HepG2 (cell line): ENCODE results near the gene PPP1R9A. TPM values are rescaled to one million over a fixed set of nuclear protein-coding genes. Genes with fewer than 3 reads are reported as not detected.
A peak's percentile ranks its signal among the peaks of the same experiment; 100 is the strongest.

ENCODE experiments used
- CBFB ChIP-seq: sonication (generic); formaldehyde crosslinking; IDR thresholded peaks from 2 replicates; pipeline ENCODE4 v1.4.0; 2020; ENCODE audit warnings: missing genetic modification reagents
- DMAP1 ChIP-seq: IDR thresholded peaks from 2 replicates; pipeline ENCODE4 v1.6.1; 2016
- POLR2A ChIP-seq, 2 experiments: IDR thresholded peaks; 2 replicates each; pipeline ENCODE4 v1.6.1; 2011; ENCODE audit warnings: low read depth in 2 of 2, low read length in 2 of 2, mild to moderate bottlenecking in 1 of 2, moderate library complexity in 1 of 2; ENCODE audit not compliant: insufficient read depth in 1 of 2
- SALL1 ChIP-seq: sonication (generic); formaldehyde crosslinking; IDR thresholded peaks from 2 replicates; pipeline ENCODE4 v1.8.0; 2022; ENCODE audit warnings: mild to moderate bottlenecking, missing genetic modification reagents
- SRY ChIP-seq: sonication (generic); formaldehyde crosslinking; IDR thresholded peaks from 2 replicates; pipeline ENCODE4 v1.8.0; 2022; ENCODE audit warnings: mild to moderate bottlenecking, missing genetic modification reagents
- ZIK1 ChIP-seq: sonication (generic); formaldehyde crosslinking; IDR thresholded peaks from 2 replicates; pipeline ENCODE4 v1.5.0; 2020; ENCODE audit warnings: mild to moderate bottlenecking, low read depth, missing genetic modification reagents, borderline replicate concordance
- ZNF12 ChIP-seq: sonication (generic); formaldehyde crosslinking; IDR thresholded peaks from 2 replicates; pipeline ENCODE4 v1.5.0; 2020; ENCODE audit warnings: missing genetic modification reagents
- ZNF17 ChIP-seq: sonication (generic); formaldehyde crosslinking; IDR thresholded peaks from 2 replicates; pipeline ENCODE4 v1.5.0; 2020; ENCODE audit warnings: mild to moderate bottlenecking, missing genetic modification reagents
- ZNF549 ChIP-seq: sonication (generic); formaldehyde crosslinking; IDR thresholded peaks from 2 replicates; pipeline ENCODE4 v1.5.0; 2020; ENCODE audit warnings: missing genetic modification reagents
- ZNF570 ChIP-seq: sonication (generic); formaldehyde crosslinking; IDR thresholded peaks from 2 replicates; pipeline ENCODE4 v1.4.0; 2020; ENCODE audit warnings: mild to moderate bottlenecking, missing genetic modification reagents, borderline replicate concordance
- ZNF660 ChIP-seq: sonication (generic); formaldehyde crosslinking; IDR thresholded peaks from 2 replicates; pipeline ENCODE4 v1.5.1; 2020; ENCODE audit warnings: mild to moderate bottlenecking, low read depth, missing genetic modification reagents, borderline replicate concordance
- ZNF670 ChIP-seq: sonication (generic); formaldehyde crosslinking; IDR thresholded peaks from 2 replicates; pipeline ENCODE4 v1.8.0; 2022; ENCODE audit warnings: mild to moderate bottlenecking, missing genetic modification reagents, borderline replicate concordance
- ZNF891 ChIP-seq: sonication (generic); formaldehyde crosslinking; IDR thresholded peaks from 2 replicates; pipeline ENCODE4 v1.5.0; 2020; ENCODE audit warnings: mild to moderate bottlenecking, missing genetic modification reagents
- polyA plus RNA-seq, 8 experiments: library from polyadenylated mRNA; depleted of rRNA in 3 of 8; stranded (reverse) in 7 of 8; unstranded in 1 of 8; fragments of >200 nt; fragmentation: Illumina TruSeq in 4 of 8; extraction: Trizol in 4 of 8; gene quantifications; 2 replicates each; pipeline versions ENCODE4 v1.2.1 to v1.2.3, GENCODE V29; 2011 to 2016; ENCODE audit warnings: low read depth in 4 of 8, missing spikeins in 1 of 8, mixed read lengths in 1 of 8; ENCODE audit not compliant: insufficient read depth in 1 of 8
- total RNA-seq, 5 experiments: library from RNA; depleted of rRNA; stranded (reverse); fragments of >200 nt; fragmentation: Illumina TruSeq; extraction: Trizol; gene quantifications; 2 replicates each; pipeline ENCODE4 v1.2.3, GENCODE V29; 2016; ENCODE audit warnings: low read depth in 1 of 5
- TF ChIP-seq, protein P1 (sequence below): fragments of 450-650 bp; IDR thresholded peaks from 2 replicates; pipeline ENCODE4 v1.6.1; 2017
- TF ChIP-seq, protein P2 (sequence below): sonication (generic); formaldehyde crosslinking; IDR thresholded peaks from 2 replicates; pipeline ENCODE4 v1.4.0; 2020; ENCODE audit warnings: missing genetic modification reagents
- TF ChIP-seq, protein P3 (sequence below): sonication (generic); formaldehyde crosslinking; IDR thresholded peaks from 2 replicates; pipeline ENCODE4 v1.5.1; 2020; ENCODE audit warnings: mild to moderate bottlenecking, missing genetic modification reagents, borderline replicate concordance

The PPP1R9A gene
- total and polyA plus RNA-seq, 2 of the 13 experiments (the other 11 are each of a cell fraction or from before 2014, with no cell fraction given), result 11.4 to 31.9 TPM

DNA sequence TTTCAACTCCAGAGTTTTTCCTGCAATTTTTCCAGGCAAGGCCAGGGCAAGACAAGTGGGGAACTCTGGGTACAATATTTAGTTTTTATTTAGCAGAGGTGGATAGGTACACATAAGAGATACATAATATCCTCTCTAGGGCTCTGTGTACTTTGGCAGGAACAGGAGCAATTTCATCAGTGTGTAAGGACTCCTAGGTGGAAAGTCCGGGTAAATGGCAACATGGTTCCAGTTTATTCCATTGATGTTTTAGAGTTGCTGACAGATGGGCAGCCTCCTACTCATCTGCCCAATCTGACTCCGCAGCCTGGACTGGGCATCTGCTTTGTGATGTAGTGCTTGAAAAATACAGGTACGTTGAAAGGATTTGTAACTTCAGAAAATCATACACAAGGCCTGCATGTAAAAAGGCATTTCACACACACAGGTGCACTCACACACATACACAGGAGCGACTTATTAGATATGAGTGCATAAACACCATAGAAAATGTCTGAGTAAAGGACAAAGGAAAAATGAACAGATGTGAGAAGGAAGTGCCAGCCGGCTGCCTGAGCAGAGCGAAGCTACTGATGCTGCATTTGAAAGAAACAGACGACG, 411.2 kb downstream of the PPP1R9A start (continued):
- TF ChIP-seq SALL1 (CRISPR knock-in tag) (0 out of 2 replicates have a peak, but pooled peaks have one; percentile 16), ZNF549 (CRISPR knock-in tag) (no peak), ZIK1 (CRISPR knock-in tag) (no peak), POLR2A (IDR thresholded peaks at IDR 0.05; ENCODE audit: insufficient read depth in 1 of 2, low read depth in 2 of 2, low read length in 2 of 2) (no peak), ZNF17 (no peak), ZNF12 (CRISPR knock-in tag) (no peak), DMAP1 (CRISPR knock-in tag) (no peak), SRY (CRISPR knock-in tag) (no peak), ZNF891 (CRISPR knock-in tag) (no peak), CBFB (CRISPR knock-in tag) (no peak), ZNF570 (CRISPR knock-in tag) (no peak), ZNF660 (CRISPR knock-in tag) (no peak), ZNF670 (CRISPR knock-in tag) (no peak)
- TF ChIP-seq, protein P1, sequence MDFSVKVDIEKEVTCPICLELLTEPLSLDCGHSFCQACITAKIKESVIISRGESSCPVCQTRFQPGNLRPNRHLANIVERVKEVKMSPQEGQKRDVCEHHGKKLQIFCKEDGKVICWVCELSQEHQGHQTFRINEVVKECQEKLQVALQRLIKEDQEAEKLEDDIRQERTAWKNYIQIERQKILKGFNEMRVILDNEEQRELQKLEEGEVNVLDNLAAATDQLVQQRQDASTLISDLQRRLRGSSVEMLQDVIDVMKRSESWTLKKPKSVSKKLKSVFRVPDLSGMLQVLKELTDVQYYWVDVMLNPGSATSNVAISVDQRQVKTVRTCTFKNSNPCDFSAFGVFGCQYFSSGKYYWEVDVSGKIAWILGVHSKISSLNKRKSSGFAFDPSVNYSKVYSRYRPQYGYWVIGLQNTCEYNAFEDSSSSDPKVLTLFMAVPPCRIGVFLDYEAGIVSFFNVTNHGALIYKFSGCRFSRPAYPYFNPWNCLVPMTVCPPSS, result no peak
- TF ChIP-seq, protein P2, sequence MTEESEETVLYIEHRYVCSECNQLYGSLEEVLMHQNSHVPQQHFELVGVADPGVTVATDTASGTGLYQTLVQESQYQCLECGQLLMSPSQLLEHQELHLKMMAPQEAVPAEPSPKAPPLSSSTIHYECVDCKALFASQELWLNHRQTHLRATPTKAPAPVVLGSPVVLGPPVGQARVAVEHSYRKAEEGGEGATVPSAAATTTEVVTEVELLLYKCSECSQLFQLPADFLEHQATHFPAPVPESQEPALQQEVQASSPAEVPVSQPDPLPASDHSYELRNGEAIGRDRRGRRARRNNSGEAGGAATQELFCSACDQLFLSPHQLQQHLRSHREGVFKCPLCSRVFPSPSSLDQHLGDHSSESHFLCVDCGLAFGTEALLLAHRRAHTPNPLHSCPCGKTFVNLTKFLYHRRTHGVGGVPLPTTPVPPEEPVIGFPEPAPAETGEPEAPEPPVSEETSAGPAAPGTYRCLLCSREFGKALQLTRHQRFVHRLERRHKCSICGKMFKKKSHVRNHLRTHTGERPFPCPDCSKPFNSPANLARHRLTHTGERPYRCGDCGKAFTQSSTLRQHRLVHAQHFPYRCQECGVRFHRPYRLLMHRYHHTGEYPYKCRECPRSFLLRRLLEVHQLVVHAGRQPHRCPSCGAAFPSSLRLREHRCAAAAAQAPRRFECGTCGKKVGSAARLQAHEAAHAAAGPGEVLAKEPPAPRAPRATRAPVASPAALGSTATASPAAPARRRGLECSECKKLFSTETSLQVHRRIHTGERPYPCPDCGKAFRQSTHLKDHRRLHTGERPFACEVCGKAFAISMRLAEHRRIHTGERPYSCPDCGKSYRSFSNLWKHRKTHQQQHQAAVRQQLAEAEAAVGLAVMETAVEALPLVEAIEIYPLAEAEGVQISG (CRISPR knock-in tag), result no peak
- TF ChIP-seq, protein P3, sequence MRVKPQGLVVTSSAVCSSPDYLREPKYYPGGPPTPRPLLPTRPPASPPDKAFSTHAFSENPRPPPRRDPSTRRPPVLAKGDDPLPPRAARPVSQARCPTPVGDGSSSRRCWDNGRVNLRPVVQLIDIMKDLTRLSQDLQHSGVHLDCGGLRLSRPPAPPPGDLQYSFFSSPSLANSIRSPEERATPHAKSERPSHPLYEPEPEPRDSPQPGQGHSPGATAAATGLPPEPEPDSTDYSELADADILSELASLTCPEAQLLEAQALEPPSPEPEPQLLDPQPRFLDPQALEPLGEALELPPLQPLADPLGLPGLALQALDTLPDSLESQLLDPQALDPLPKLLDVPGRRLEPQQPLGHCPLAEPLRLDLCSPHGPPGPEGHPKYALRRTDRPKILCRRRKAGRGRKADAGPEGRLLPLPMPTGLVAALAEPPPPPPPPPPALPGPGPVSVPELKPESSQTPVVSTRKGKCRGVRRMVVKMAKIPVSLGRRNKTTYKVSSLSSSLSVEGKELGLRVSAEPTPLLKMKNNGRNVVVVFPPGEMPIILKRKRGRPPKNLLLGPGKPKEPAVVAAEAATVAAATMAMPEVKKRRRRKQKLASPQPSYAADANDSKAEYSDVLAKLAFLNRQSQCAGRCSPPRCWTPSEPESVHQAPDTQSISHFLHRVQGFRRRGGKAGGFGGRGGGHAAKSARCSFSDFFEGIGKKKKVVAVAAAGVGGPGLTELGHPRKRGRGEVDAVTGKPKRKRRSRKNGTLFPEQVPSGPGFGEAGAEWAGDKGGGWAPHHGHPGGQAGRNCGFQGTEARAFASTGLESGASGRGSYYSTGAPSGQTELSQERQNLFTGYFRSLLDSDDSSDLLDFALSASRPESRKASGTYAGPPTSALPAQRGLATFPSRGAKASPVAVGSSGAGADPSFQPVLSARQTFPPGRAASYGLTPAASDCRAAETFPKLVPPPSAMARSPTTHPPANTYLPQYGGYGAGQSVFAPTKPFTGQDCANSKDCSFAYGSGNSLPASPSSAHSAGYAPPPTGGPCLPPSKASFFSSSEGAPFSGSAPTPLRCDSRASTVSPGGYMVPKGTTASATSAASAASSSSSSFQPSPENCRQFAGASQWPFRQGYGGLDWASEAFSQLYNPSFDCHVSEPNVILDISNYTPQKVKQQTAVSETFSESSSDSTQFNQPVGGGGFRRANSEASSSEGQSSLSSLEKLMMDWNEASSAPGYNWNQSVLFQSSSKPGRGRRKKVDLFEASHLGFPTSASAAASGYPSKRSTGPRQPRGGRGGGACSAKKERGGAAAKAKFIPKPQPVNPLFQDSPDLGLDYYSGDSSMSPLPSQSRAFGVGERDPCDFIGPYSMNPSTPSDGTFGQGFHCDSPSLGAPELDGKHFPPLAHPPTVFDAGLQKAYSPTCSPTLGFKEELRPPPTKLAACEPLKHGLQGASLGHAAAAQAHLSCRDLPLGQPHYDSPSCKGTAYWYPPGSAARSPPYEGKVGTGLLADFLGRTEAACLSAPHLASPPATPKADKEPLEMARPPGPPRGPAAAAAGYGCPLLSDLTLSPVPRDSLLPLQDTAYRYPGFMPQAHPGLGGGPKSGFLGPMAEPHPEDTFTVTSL (CRISPR knock-in tag), result peak; percentile 26; the same call in 1 of the 2 replicates
